Stimulated activated CD4-positive, alpha-beta T cell treated with anti-CD3 and anti-CD28 coated beads, Interleukin-1b, Interleukin-23, amount 100 ng/mL, for 48 hours (primary cell): ENCODE data around the gene ALAD.
"Not testable (repeated sequence)": the region's sequence is repeated elsewhere in the genome, so short reads cannot be mapped to it uniquely, and the experiment has no call there.

Source experiments
- DNase-seq: peaks from one replicate; pipeline ENCODE4 v3.0.0-alpha.2; 2020

Gene ALAD

GRCh38 chr9:113397203-113397631 lies 3.9 kb downstream of the ALAD start:
- no peak for DNase-seq

DNA sequence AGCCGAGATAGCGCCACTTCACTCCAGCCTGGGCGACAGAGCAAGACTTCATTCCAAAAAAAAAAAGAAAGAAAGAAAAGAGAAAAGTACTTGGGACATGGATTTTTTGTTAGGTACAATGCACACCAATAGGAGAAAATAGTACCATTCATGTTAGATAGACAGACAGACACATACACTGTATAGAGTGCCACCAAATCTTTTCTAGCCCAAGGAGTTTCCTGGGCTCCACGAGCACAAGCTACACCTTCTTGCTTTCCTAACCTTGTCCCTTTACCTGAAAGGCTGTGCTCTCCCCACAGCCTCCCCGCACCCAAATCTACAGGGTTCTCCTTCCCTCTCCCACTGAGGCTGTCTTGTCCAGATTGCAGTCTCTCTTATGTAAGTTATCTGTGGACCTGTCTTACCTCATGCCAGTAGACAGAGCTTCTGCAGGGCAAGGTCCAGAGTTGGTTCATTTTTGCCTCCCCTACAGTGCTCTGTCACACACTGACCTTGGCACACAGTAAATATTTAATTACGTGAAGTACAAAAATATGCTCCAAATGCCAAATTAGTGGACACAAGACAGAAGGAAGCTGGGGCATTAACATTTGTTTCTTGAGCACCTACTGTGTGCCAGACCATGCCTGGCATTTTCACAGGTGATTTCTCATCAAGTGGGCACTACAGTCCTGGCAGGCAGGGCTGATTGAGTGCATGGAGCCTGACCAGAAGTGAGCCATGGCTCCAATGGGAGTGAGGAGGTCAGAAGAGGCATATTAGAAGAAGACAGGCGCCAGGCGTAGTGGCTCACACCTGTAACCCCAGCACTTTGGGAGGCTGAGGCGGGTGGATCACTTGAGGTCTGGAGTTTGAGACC lies 5.9 kb downstream of the ALAD start:
- DNase-seq, result no peak

DNA sequence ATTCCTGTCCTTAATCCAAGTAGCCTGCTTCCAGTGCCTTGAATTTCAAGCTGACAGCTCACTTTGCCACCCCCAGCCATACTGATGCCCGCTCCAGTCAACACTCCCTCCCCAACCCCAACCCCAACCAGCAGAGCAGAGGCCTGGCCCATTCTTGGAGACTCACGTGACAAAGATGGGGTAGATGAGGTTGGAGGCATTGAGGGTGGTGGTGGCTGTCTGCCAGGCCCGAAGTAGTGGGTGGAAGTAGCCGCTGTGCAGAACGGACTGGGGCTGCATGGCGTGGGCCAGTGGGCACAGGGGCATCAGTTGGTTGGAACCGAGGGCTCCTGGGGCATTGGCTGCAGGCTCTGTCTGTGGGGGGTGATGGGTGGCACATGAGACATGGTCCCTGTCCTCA lies 7.8 kb downstream of the ALAD start:
- DNase-seq, result no peak

GRCh38 chr9:113391917-113392316 lies 9.2 kb downstream of the ALAD start:
- no peak for DNase-seq

DNA sequence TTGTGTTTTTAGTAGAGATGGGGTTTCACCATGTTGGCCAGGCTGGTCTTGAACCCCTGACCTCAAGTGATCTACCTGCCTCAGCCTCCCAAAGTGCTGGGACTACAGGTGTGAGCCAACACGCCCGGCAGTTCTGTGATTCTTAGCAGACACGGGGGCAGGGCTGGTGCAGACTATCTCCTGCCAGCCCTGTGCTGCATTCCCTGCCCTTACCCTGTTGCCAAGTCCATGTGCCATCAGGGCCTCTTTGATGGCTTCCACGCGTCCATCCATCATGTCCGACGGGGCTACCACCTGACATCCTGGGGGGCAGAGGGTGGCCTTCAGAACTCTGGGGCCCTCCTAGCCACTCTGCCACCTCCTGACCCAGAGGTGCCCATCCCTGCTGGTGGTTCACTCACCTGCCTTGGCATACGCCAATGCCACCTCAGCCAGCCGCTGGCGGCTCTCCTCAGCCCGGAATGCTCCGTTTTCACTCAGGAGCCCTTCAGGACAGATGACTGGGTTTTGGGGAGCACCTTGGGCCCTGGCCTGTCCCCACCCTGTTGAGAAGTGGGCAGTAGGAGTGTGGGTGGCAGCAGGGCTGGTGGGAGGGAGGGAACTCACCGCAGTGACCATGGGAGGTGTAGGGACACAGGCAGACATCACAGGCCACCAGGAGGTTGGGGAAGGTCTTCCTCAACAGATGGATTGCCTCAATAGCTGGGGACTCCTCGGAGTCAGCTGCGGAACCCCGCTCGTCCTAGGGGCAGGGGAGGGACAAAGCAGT lies 10.7 kb downstream of the ALAD start:
- DNase-seq, result no peak

DNA sequence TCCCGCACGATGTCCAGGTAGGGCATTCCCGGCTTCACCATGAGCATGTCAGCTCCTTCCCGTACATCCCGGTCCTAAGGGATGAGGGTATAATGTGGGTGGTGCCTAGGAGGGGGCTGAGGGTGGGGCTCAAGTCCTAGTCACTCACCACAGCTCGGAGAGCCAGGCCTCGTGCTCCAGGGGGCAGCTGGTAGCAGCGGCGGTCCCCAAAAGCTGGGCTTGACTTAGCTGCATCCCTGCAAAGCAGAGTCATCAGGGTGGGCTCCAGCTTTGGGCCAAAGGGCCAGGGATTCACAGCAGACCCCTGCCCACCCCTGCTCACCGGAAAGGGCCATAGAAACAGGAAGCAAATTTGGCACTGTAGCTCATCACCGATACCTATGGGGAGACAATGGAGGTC lies 11.6 kb downstream of the ALAD start:
- DNase-seq, result no peak

GRCh38 chr9:113388833-113389232 lies 12.3 kb downstream of the ALAD start:
- DNase-seq, result no peak

- no peak for DNase-seq
Measured at GRCh38 chr9:113387560-113388230, 13.4 kb downstream of the ALAD start.

GRCh38 chr9:113386571-113387393 lies 14.3 kb downstream of the ALAD start:
- DNase-seq, result no peak

DNA sequence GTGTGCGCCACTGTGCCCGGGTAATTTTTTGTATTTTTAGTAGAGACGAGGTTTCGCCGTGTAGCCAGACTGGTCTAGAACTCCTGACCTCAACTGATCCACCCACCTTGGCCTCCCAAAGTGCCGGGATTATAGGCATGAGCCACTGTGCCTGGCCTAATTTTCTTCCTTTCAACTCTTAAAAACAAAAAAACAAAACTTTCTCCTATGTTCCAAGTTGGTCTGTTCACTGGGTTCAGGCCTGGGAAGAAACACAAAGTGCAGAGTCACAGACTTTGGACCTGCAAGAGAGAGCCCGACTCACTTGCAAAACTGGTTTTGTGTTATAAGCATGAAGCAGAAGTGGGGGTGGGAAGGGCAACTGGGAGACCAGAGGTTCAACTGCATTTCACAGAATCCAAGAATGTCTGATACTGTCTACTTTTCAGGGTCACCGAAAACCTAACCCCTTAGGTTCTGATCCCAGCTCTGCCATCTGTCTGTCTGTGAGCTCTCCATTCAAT lies 19.1 kb downstream of the ALAD start:
- DNase-seq, result no peak

- DNase-seq, result not testable (repeated sequence)
Measured at GRCh38 chr9:113381441-113381840, 19.6 kb downstream of the ALAD start.

GRCh38 chr9:113380869-113381378 lies 20.2 kb downstream of the ALAD start:
- DNase-seq, result no peak

DNA sequence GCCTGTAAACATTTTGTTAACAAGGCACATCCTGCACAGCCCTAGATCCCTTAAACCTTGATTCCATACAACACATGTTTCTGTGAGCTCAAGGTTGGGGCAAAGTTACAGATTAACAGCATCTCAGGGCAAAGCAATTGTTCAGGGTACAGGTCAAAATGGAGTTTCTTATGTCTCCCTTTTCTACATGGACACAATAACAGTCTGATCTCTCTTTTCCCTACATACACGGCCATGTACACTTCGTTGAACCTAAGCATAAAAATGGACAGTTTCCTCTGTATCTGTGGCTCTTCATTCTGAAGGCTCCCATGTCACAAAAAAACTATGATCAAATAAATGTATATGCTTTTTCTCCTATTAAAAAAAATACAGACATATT lies 21.3 kb downstream of the ALAD start:
- not testable (repeated sequence) for DNase-seq

DNA sequence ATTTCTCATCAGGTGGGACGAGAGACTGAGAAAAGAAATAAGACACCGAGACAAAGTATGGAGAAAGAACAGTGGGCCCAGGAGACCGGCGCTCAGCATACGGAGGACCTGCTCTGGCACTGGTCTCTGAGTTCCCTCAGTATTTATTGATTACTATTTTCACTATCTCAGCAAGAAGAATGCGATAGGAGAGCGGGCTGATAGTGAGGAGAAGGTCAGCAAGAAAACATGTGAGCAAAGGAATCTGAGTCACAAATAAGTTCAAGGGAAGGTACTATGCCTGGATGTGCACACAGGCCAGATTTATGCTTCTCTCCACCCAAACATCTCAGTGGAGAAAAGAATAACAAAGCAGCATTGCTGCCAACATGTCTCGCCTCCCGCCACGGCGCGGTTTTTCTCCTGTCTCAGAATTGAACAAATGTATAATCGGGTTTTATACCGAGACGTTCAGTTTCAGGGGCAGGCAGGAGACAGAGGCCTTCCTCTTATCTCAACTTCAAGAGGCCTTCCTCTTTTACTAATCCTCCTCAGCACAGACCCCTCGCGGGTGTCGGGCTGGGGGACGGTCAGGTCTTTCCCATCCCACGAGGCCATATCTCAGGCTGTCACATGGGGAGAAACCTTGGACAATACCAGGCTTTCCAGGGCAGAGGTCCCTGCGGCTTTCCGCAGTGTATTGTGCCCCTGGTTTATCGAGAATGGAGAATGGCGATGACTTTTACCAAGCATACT lies 21.8 kb downstream of the ALAD start:
- not testable (repeated sequence) for DNase-seq

GRCh38 chr9:113376634-113377567 lies 24.2 kb downstream of the ALAD start, which contains the start of gene HDHD3:
Gene HDHD3 (minus strand): TSS chr9:113376986. CDS start chr9:113374354, 2,632 bp downstream.
- peak; percentile 77 for DNase-seq

DNA sequence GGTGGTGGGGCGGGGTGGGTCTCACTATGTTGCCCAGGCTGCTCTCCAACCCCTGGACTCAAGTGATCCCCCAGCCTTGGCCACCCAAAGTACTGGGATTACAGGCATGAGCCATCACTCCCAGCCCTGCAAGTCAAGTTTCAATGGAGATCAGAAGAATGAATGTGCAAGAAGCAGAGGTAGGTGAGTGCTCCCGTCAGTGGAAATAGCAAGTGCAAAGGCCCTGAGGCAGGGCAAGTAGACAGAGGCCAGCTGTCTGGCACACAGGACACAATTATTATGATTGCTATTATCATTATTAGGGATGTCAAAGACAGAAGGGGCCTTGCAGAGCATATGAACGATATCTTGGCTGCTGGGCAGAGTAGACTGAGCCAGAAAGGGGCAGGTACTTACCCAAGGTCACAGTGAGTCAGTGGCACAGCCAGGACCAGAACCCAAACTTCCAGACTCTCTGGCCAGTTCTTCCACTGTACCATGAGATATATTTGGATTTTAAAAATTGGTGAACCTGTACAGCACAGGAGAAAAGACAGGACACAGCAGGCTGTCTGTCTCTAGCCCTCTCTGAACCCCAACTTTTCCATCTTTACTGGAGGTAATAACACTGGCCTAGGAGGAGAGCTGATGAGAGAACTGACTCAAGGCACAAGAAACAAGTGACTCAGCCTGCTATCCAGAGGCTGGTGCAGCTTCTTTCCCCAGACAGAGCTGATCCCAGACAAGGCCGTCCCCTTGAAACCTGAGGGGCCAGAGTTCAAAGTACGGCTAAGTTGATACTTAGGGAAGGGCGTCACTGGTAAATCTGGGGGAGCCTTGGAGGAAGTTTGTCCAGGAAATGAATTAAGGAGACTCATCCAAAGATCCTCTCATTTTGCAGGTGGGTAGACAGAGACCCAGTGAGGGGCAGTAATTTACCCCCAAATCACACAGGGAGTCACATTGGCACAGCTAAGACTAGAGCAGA lies 25.7 kb downstream of the ALAD start:
- DNase-seq, result peak; percentile 9

DNA sequence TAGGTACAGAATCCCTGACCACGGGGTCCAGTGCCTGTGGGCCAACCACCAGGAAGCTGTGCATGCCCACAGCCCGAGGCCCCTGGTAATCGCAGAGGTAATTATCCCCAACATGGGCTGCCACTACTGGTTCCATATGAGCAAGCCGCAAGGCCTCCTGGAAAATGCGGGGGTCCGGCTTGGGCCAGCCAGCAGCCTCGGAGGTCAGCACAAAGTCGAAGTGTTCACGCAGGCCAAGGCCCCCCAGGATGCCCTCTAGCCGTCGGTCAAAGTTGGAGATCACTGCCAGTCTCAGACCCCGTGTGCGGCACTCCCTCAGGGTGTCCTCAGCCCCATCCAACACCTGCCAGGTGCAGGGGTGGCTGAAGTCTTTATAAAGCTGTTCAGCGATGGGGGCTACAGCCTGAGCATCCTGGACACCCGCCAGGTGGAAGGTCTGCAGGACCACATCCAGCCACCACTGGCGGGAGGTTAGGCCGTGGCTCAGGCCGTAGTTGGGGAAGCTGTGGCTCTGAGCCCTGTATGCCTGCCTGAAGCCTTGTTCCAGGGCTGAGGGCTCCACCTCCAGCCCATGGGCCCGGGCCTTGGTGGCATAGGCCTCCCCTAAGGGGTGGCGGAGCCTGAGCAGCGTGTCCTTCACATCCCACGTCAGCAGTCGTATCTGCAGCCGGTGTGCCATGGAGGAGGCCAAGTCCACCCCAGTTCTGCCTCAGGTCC lies 27.2 kb downstream of the ALAD start:
- DNase-seq, result no peak

- DNase-seq, result no peak
Measured at GRCh38 chr9:113373256-113373655, 27.8 kb downstream of the ALAD start.
